MG63 (cell line): ENCODE results near the gene LY9. TPM values are rescaled to one million over a fixed set of nuclear protein-coding genes. Genes with fewer than 3 reads are reported as not detected.
A peak's percentile ranks its signal among the peaks of the same experiment; 100 is the strongest.
"Not testable (repeated sequence)": the region's sequence is repeated elsewhere in the genome, so short reads cannot be mapped to it uniquely, and the experiment has no call there.

Experiments used
- DNase-seq: peaks from one replicate; pipeline ENCODE4 v3.0.0-alpha.2; 2020
- H3K27me3 ChIP-seq: fragments of 250-450 bp; sonication (Bioruptor Pico); 2 replicates; pipeline ENCODE4 v1.5.1; 2020; ENCODE audit warnings: mild to moderate bottlenecking, moderate library complexity
- H3K36me3 ChIP-seq: fragments of 250-450 bp; sonication (Bioruptor Pico); 2 replicates; pipeline ENCODE4 v1.5.1; 2020; ENCODE audit warnings: mild to moderate bottlenecking, moderate library complexity
- H3K4me3 ChIP-seq: fragments of 250-450 bp; sonication (Bioruptor Pico); 2 replicates; pipeline ENCODE4 v1.5.1; 2020; ENCODE audit warnings: mild to moderate bottlenecking, moderate library complexity
- H3K9me3 ChIP-seq: fragments of 250-450 bp; sonication (Bioruptor Pico); 2 replicates; pipeline ENCODE4 v1.5.1; 2020; ENCODE audit warnings: mild to moderate bottlenecking, moderate library complexity
- total RNA-seq: library from RNA; depleted of rRNA; stranded (reverse); fragments of >200 nt; shearing (Covaris generic); gene quantifications from 2 replicates; pipeline ENCODE4 v1.2.3, GENCODE V29; 2014; ENCODE audit warnings: low replicate concordance

The LY9 gene
- total RNA-seq, 1 experiment from 2014 or later = not detected

- Histone ChIP-seq H3K36me3 (no peaks in the 10 kb centered on the region), H3K4me3 (no peak overlapping the region), H3K9me3 (no peaks in the 10 kb centered on the region), H3K27me3 (no peaks in the 10 kb centered on the region)
- no peak for DNase-seq
Measured at GRCh38 chr1:160763993-160764392, 32.0 kb upstream of the LY9 start.

GRCh38 chr1:160767395-160768294 lies 28.3 kb upstream of the LY9 start:
- Histone ChIP-seq H3K9me3 (no peaks in the 10 kb centered on the region), H3K4me3 (no peak overlapping the region), H3K27me3 (no peaks in the 10 kb centered on the region; the same call in 1 of the 2 replicates), H3K36me3 (no peaks in the 10 kb centered on the region)
- no peak for DNase-seq

GRCh38 chr1:160768295-160768657 lies 27.7 kb upstream of the LY9 start:
- no peak for DNase-seq
- Histone ChIP-seq H3K9me3 (no peaks in the 10 kb centered on the region), H3K27me3 (no peaks in the 10 kb centered on the region; the same call in 1 of the 2 replicates), H3K36me3 (no peaks in the 10 kb centered on the region), H3K4me3 (no peak overlapping the region)

- Histone ChIP-seq H3K4me3 (no peak overlapping the region), H3K36me3 (no peaks in the 10 kb centered on the region), H3K27me3 (no peaks in the 10 kb centered on the region; the same call in 1 of the 2 replicates), H3K9me3 (no peaks in the 10 kb centered on the region)
- no peak for DNase-seq
Measured at GRCh38 chr1:160772331-160772730, 23.6 kb upstream of the LY9 start.

GRCh38 chr1:160773093-160773492 lies 22.9 kb upstream of the LY9 start:
- Histone ChIP-seq H3K36me3 (no peaks in the 10 kb centered on the region), H3K4me3 (no peak overlapping the region), H3K27me3 (no peaks in the 10 kb centered on the region; the same call in 1 of the 2 replicates), H3K9me3 (no peaks in the 10 kb centered on the region)
- no peak for DNase-seq

GRCh38 chr1:160774886-160775719 lies 20.9 kb upstream of the LY9 start:
- H3K27me3 ChIP-seq = no peaks in the 10 kb centered on the region; the same call in 1 of the 2 replicates
- no peaks in the 10 kb centered on the region for H3K36me3 ChIP-seq
- H3K9me3 ChIP-seq = no peaks in the 10 kb centered on the region
- no peak overlapping the region for H3K4me3 ChIP-seq
- DNase-seq = no peak

- DNase-seq = no peak
- Histone ChIP-seq H3K4me3 (no peak overlapping the region), H3K36me3 (no peaks in the 10 kb centered on the region), H3K9me3 (no peaks in the 10 kb centered on the region), H3K27me3 (no peaks in the 10 kb centered on the region; the same call in 1 of the 2 replicates)
Measured at GRCh38 chr1:160776178-160776577, 19.8 kb upstream of the LY9 start.

- Histone ChIP-seq H3K36me3 (no peaks in the 10 kb centered on the region), H3K27me3 (no peaks in the 10 kb centered on the region; the same call in 1 of the 2 replicates), H3K4me3 (no peak overlapping the region), H3K9me3 (no peaks in the 10 kb centered on the region)
- DNase-seq = no peak
Measured at GRCh38 chr1:160777486-160778089, 18.4 kb upstream of the LY9 start.

GRCh38 chr1:160778976-160779375 lies 17.0 kb upstream of the LY9 start:
- H3K4me3 ChIP-seq = no peak overlapping the region
- no peaks in the 10 kb centered on the region; the same call in 1 of the 2 replicates for H3K27me3 ChIP-seq
- DNase-seq = no peak
- no peaks in the 10 kb centered on the region for H3K36me3 ChIP-seq
- H3K9me3 ChIP-seq = no peaks in the 10 kb centered on the region

- no peaks in the 10 kb centered on the region for H3K9me3 ChIP-seq
- no peaks in the 10 kb centered on the region for H3K36me3 ChIP-seq
- H3K27me3 ChIP-seq = no peaks in the 10 kb centered on the region; the same call in 1 of the 2 replicates
- no peak overlapping the region for H3K4me3 ChIP-seq
- peak; percentile 35 for DNase-seq
Measured at GRCh38 chr1:160779626-160780397, 16.2 kb upstream of the LY9 start.

GRCh38 chr1:160780398-160780755 lies 15.6 kb upstream of the LY9 start:
- Histone ChIP-seq H3K36me3 (no peaks in the 10 kb centered on the region), H3K4me3 (no peak overlapping the region), H3K9me3 (no peaks in the 10 kb centered on the region), H3K27me3 (no peaks in the 10 kb centered on the region)
- no peak for DNase-seq

- no peak for DNase-seq
- Histone ChIP-seq H3K4me3 (no peak overlapping the region), H3K36me3 (no peaks in the 10 kb centered on the region), H3K27me3 (no peaks in the 10 kb centered on the region), H3K9me3 (no peaks in the 10 kb centered on the region)
Measured at GRCh38 chr1:160781186-160781766, 14.7 kb upstream of the LY9 start.

- no peaks in the 10 kb centered on the region for H3K36me3 ChIP-seq
- H3K4me3 ChIP-seq = no peak overlapping the region
- H3K27me3 ChIP-seq = no peaks in the 10 kb centered on the region
- DNase-seq = no peak
- no peaks in the 10 kb centered on the region for H3K9me3 ChIP-seq
Measured at GRCh38 chr1:160781914-160782689, 13.9 kb upstream of the LY9 start.

GRCh38 chr1:160782988-160783765 lies 12.8 kb upstream of the LY9 start:
- H3K36me3 ChIP-seq, H3K4me3 ChIP-seq, DNase-seq, H3K27me3 ChIP-seq, H3K9me3 ChIP-seq: not testable (repeated sequence)
